ENCODE results near the gene ARFGAP3.
"Not testable (repeated sequence)": the region's sequence is repeated elsewhere in the genome, so short reads cannot be mapped to it uniquely, and the experiment has no call there.

ARFGAP3 gene

GRCh38 chr22:42766860-42767259 lies 90.2 kb downstream of the ARFGAP3 start:
- no peak overlapping the region for H3K27ac ChIP-seq
- TF ChIP-seq CTCF (IDR thresholded peaks at IDR 0.05; ENCODE audit: low read depth, low read length, missing control alignments) = no peak
- in situ Hi-C loops (cut with HindIII; ENCODE audit: low pct_ligation_motif_present, low sequenced_read_pairs) = no loop called here
- H3K4me3 ChIP-seq (ENCODE audit: low read depth, low read length) = no peak overlapping the region
- DNase-seq = no peak
- no peaks in the 10 kb centered on the region for H3K27me3 ChIP-seq (replicated peaks)
- no peaks in the 10 kb centered on the region for H3K36me3 ChIP-seq (replicated peaks)

- no peak for TF ChIP-seq CTCF (IDR thresholded peaks at IDR 0.05; ENCODE audit: low read depth, low read length, missing control alignments)
- no peaks in the 10 kb centered on the region for H3K27me3 ChIP-seq (replicated peaks)
- in situ Hi-C loops (cut with HindIII; ENCODE audit: low pct_ligation_motif_present, low sequenced_read_pairs) = no loop called here
- no peaks in the 10 kb centered on the region for H3K36me3 ChIP-seq (replicated peaks)
- H3K27ac ChIP-seq = no peak overlapping the region
- H3K4me3 ChIP-seq (ENCODE audit: low read depth, low read length) = no peak overlapping the region
- no peak for DNase-seq
These were observed 92.1 kb downstream of the ARFGAP3 start for GRCh38 chr22:42764895-42765363.

GRCh38 chr22:42763965-42764480 lies 93.0 kb downstream of the ARFGAP3 start:
- Histone ChIP-seq H3K36me3 (replicated peaks) (no peaks in the 10 kb centered on the region), H3K4me3 (ENCODE audit: low read depth, low read length) (no peak overlapping the region), H3K27ac (no peak overlapping the region), H3K27me3 (replicated peaks) (no peaks in the 10 kb centered on the region)
- no peak for TF ChIP-seq CTCF (IDR thresholded peaks at IDR 0.05; ENCODE audit: low read depth, low read length, missing control alignments)
- no peak for DNase-seq
- in situ Hi-C loops (cut with HindIII; ENCODE audit: low pct_ligation_motif_present, low sequenced_read_pairs) = no loop called here

GRCh38 chr22:42760806-42761565 lies 96.1 kb downstream of the ARFGAP3 start:
- Histone ChIP-seq H3K27me3 (replicated peaks) (no peaks in the 10 kb centered on the region), H3K36me3 (replicated peaks) (no peaks in the 10 kb centered on the region), H3K27ac (no peak overlapping the region), H3K4me3 (ENCODE audit: low read depth, low read length) (no peak overlapping the region)
- in situ Hi-C loops (cut with HindIII; ENCODE audit: low pct_ligation_motif_present, low sequenced_read_pairs) = no loop called here
- no peak for DNase-seq
- TF ChIP-seq CTCF (IDR thresholded peaks at IDR 0.05; ENCODE audit: low read depth, low read length, missing control alignments) = no peak

- peak; percentile 69 for DNase-seq
- peak; percentile 29 for TF ChIP-seq CTCF (IDR thresholded peaks at IDR 0.05; ENCODE audit: low read depth, low read length, missing control alignments)
- no peaks in the 10 kb centered on the region for H3K36me3 ChIP-seq (replicated peaks)
- H3K27ac ChIP-seq = peak overlapping the region; percentile 54
- H3K4me3 ChIP-seq (ENCODE audit: low read depth, low read length) = no peak overlapping the region
- H3K27me3 ChIP-seq (replicated peaks) = no peaks in the 10 kb centered on the region
- in situ Hi-C loops (cut with HindIII; ENCODE audit: low pct_ligation_motif_present, low sequenced_read_pairs) = no loop called here
These were observed 98.0 kb downstream of the ARFGAP3 start for GRCh38 chr22:42758931-42759629.

- H3K36me3 ChIP-seq (replicated peaks); in situ Hi-C loops (cut with HindIII; ENCODE audit: low pct_ligation_motif_present, low sequenced_read_pairs); H3K4me3 ChIP-seq (ENCODE audit: low read depth, low read length); H3K27ac ChIP-seq; H3K27me3 ChIP-seq (replicated peaks): not testable (repeated sequence)
- DNase-seq = peak; percentile 83
These were observed 101.5 kb downstream of the ARFGAP3 start for GRCh38 chr22:42755553-42755952.

GRCh38 chr22:42755121-42755520 lies 102.0 kb downstream of the ARFGAP3 start:
- H3K27ac ChIP-seq; H3K27me3 ChIP-seq (replicated peaks); in situ Hi-C loops (cut with HindIII; ENCODE audit: low pct_ligation_motif_present, low sequenced_read_pairs); DNase-seq; H3K36me3 ChIP-seq (replicated peaks); H3K4me3 ChIP-seq (ENCODE audit: low read depth, low read length): not testable (repeated sequence)

Measured in brain microvascular endothelial cell (primary cell).